ENCODE data around the gene FLNC. TPM values are rescaled to one million over a fixed set of nuclear protein-coding genes. Genes with fewer than 3 reads are reported as not detected.

FLNC gene
- total RNA-seq, 1 donor from 2014 or later, result 54.0 TPM

GRCh38 chr7:128811631-128812430, 18.4 kb upstream of the FLNC start:
- H3K4me1 Mint-ChIP-seq (ENCODE audit: unreplicated experiment), result no peaks in the 10 kb centered on the region
- no peak for DNase-seq (ENCODE audit: extremely low spot score, unreplicated experiment)
- H3K4me3 Mint-ChIP-seq, result no peak overlapping the region
- TF ChIP-seq CTCF (conservative IDR thresholded peaks at IDR 0.05), result no peak
- no peak overlapping the region for H3K27ac Mint-ChIP-seq
- peaks cover 4% of the 10 kb centered on the region for H3K36me3 Mint-ChIP-seq
- peaks cover 4% of the 10 kb centered on the region for H3K27me3 Mint-ChIP-seq
- no peaks in the 10 kb centered on the region for H3K9me3 Mint-ChIP-seq

GRCh38 chr7:128812514-128813168, 17.6 kb upstream of the FLNC start:
- H3K4me3 Mint-ChIP-seq, result no peak overlapping the region
- peaks cover 4% of the 10 kb centered on the region for H3K27me3 Mint-ChIP-seq
- no peak for TF ChIP-seq CTCF (conservative IDR thresholded peaks at IDR 0.05)
- no peaks in the 10 kb centered on the region for H3K9me3 Mint-ChIP-seq
- no peak for DNase-seq (ENCODE audit: extremely low spot score, unreplicated experiment)
- H3K36me3 Mint-ChIP-seq, result peaks cover 4% of the 10 kb centered on the region
- no peaks in the 10 kb centered on the region for H3K4me1 Mint-ChIP-seq (ENCODE audit: unreplicated experiment)
- no peak overlapping the region for H3K27ac Mint-ChIP-seq

GRCh38 chr7:128814499-128814898, 15.7 kb upstream of the FLNC start:
- DNase-seq (ENCODE audit: extremely low spot score, unreplicated experiment), result no peak
- H3K36me3 Mint-ChIP-seq, result peaks cover 4% of the 10 kb centered on the region
- no peak overlapping the region for H3K27ac Mint-ChIP-seq
- no peaks in the 10 kb centered on the region for H3K4me1 Mint-ChIP-seq (ENCODE audit: unreplicated experiment)
- no peak for TF ChIP-seq CTCF (conservative IDR thresholded peaks at IDR 0.05)
- no peaks in the 10 kb centered on the region for H3K9me3 Mint-ChIP-seq
- H3K27me3 Mint-ChIP-seq, result peaks cover 4% of the 10 kb centered on the region
- no peak overlapping the region for H3K4me3 Mint-ChIP-seq

- H3K27ac Mint-ChIP-seq, result no peak overlapping the region
- no peak overlapping the region for H3K4me3 Mint-ChIP-seq
- DNase-seq (ENCODE audit: extremely low spot score, unreplicated experiment), result no peak
- no peak for TF ChIP-seq CTCF (conservative IDR thresholded peaks at IDR 0.05)
- H3K9me3 Mint-ChIP-seq, result no peaks in the 10 kb centered on the region
- peaks cover 8% of the 10 kb centered on the region for H3K27me3 Mint-ChIP-seq
- no peaks in the 10 kb centered on the region for H3K4me1 Mint-ChIP-seq (ENCODE audit: unreplicated experiment)
- peaks cover 4% of the 10 kb centered on the region for H3K36me3 Mint-ChIP-seq
Measured at GRCh38 chr7:128815289-128815942, 14.8 kb upstream of the FLNC start.

- no peak for TF ChIP-seq CTCF (conservative IDR thresholded peaks at IDR 0.05)
- Mint-ChIP-seq H3K27me3 (peaks cover 8% of the 10 kb centered on the region), H3K27ac (no peak overlapping the region), H3K36me3 (peaks cover 4% of the 10 kb centered on the region), H3K4me3 (no peak overlapping the region), H3K9me3 (no peaks in the 10 kb centered on the region), H3K4me1 (ENCODE audit: unreplicated experiment) (peaks cover 6% of the 10 kb centered on the region)
- DNase-seq (ENCODE audit: extremely low spot score, unreplicated experiment), result no peak
Measured at GRCh38 chr7:128818694-128819093, 11.5 kb upstream of the FLNC start.
